GM10847 (cell line): ENCODE results near the gene PRRT1B.

Source experiments
- POLR2A ChIP-seq: IDR thresholded peaks from 2 replicates; pipeline ENCODE4 v1.6.1; 2011; ENCODE audit not compliant: insufficient read length; ENCODE audit errors: extremely low read depth

Gene PRRT1B

DNA sequence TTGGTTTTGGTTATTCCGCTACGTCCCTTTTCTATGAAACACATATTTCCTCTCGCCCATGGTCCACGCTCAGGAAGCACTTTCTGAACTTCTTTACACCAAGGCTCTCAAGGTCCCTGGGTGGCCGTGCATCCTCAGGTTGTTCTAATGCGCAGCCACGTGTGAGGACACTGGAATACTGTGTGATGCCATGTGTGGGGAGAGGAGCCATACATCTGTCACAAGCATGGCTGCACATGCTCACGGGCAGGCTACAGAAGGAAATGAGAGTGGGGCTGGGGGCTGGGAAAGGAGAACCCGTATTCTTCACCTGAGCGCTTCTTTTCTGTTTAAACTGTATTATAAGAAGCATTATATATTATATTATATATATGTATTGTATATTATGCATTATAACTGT lies 36.7 kb downstream of the PRRT1B start:
- TF ChIP-seq POLR2A: no peak

DNA sequence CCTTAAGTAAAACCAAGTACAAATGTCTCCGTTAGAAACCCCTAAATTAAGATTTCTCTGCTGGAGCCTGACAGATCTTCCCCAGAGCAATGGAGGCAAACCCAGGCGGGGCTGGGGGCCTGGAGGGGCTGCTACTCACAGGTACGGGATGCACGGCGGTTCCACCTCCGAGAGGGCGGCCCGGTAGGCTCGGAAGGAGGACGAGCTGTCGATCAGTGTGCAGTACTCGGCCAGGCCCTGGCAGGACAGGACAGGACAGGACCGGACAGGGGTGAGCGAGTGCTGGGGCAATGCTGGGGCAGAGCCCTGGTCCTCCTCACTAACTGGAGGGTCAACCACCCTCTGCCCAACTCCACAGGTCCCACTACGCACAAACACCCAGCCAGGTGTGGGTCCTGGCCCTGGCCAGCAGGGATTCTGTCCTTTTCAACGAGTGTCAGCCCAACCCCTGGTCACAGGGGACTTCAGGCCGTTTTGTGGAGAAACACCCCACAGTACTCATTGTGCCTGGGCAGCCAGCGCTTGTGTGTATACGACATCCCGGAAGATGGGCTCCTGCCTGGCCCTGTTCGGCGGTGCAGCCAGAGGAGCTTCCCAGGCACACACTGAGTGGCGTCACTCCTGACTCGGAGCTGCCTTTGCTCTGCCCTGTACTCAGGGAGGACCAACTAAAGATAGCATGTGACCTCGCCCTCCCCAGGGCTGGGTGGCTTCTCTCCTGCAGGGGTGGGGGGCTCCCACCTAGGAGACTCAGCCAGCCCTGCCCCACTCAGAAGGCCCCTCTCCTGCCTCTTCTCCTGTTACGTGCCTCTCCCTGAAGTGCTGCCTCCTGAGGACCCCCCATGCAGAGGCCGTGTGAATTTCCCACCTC lies 37.4 kb downstream of the PRRT1B start:
- TF ChIP-seq POLR2A: peak; percentile 9

DNA sequence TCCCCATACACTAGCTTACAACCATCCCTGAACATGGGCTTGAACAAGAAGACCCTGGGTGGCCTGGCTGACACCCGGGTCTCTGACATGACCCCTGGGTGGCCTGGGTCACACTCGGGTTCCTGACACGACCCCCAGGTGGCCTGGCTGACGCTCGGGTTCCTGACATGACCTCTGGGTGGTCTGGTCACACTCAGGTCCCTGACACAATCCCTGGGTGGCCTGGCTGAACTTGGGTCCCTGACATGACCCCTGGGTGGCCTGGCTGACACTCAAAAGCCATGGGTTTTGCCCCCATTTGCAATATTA lies 38.0 kb downstream of the PRRT1B start:
- TF ChIP-seq POLR2A: no peak

DNA sequence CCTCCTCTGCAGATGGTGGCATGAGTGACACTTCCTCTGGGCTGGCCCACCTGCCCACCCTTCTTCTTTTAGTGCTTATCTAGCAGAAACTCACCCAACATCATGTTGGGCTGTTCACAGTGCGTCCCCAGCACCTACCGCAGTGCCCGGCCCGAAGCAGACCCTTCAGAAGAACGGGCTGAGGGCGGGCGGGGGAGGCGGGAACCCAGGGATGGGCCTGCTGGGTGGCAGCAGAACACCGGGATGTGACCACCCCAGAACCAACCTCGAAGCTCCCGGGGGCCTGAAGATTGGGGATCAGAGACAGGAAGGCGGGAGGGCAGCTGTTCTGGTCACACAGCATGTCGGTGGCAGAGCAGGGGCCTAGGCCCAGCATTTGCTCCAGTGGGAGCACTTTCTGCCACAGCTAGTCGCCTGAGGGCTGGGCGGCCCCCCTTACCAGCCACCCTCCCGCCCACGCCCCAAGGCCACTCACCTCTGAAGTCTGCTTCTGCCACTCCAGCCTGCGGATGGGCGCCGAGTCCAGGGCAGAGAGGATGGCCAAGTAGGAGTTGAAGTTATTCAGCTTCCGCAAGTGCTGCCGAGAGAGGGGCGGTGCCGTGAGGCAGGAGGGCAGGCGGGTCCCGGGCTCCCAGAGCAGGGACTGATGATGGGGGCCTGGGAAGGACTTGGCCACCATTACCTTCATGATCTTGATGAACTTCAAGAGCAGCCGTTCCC lies 38.7 kb downstream of the PRRT1B start:
- no peak for TF ChIP-seq POLR2A

DNA sequence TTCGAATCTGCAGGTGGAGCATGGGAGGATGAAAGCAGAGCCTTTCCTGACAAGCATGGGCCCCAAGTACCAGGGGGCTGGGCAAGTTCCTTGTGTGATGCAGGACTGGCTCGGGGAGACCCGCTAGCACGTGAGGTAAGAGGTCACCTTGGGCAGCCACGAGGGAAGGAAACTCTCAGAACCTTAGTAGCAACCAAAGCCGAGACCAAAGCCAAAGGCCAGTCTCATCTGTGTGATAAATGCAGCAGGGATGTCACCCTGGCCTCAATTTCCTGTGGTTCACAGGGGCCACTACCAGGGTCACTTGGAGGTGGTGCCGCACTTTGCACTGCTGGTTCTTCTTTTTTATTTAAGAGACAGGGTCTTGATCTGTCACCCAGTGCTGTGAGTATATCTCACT lies 39.5 kb downstream of the PRRT1B start:
- no peak for TF ChIP-seq POLR2A

DNA sequence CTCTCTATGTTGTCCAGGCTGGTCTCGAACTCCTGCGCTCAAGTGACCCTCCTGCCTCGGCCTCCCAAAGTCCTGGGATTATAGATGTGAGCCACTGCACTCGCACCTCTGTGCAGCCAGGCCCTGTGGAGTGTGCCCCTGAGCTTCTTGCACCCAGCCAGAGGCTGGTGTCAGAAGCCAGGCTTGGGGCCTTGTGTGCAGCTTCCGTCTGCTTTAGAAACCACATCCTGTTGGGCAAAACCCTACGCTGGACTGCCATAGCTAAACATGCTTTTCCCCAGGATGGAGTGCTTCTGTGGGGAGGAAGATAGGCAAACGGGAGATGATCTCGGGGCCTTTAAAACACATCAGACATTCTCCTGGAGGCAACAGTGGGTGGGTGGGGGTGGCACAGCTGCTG lies 40.1 kb downstream of the PRRT1B start:
- no peak for TF ChIP-seq POLR2A

DNA sequence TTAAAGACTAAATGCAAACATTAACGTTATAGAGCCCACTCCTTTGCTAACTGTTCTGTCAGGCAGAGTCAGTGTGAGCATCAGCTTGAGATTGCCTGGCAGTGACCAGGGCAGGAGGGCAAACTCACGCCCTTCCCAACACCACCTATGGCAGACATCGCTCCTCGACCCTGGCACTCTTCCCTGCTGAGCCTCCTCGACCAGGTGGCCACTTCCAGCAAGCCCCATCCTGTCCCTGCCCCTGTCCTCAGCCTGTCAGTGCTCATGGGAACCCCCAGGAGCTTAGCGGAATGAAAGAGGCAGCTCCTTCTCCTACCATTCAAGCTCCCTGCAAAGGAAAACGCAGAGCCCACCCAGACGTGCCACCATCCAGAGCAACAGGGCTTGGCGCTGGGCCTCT lies 42.0 kb downstream of the PRRT1B start:
- no peak for TF ChIP-seq POLR2A

DNA sequence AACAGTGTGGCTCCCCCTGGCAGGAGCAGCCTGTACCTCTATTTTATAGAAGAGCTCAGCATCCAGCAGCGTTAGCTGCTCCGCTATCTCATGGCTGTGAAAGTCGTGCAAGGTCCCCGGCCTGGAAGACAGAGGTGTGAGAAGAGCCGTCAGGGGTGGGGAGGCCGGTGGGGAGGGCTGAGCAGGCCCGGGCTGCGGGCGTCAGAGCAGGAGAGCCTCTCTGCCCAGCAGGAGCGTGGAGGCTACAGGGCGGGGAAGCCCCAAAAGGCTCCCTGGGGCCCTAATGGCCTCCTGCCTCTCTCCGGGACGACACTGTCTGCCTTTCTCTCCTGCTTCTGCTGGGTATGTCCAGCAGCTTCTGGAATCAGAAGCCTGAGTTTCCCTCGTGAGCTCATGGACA lies 42.6 kb downstream of the PRRT1B start:
- TF ChIP-seq POLR2A: no peak

DNA sequence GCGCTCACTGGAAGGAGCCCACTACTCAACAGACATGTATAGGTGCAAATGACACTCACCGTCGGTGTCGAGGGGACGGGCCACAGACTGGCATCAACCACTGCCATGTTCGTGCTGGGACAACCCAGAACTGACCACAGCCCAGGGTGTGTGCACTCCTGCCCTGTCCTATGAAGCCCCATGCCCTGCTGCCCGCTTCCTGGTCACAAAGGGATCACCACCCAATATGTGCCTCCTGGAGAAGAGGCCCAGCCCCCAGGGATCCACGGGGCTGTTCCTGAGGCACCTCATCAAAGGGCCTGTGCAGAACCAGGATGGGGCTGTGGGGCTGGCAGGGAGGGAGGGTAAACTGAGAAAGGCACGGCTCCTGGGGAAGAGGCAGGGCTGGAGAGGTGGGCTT lies 43.1 kb downstream of the PRRT1B start:
- no peak for TF ChIP-seq POLR2A

DNA sequence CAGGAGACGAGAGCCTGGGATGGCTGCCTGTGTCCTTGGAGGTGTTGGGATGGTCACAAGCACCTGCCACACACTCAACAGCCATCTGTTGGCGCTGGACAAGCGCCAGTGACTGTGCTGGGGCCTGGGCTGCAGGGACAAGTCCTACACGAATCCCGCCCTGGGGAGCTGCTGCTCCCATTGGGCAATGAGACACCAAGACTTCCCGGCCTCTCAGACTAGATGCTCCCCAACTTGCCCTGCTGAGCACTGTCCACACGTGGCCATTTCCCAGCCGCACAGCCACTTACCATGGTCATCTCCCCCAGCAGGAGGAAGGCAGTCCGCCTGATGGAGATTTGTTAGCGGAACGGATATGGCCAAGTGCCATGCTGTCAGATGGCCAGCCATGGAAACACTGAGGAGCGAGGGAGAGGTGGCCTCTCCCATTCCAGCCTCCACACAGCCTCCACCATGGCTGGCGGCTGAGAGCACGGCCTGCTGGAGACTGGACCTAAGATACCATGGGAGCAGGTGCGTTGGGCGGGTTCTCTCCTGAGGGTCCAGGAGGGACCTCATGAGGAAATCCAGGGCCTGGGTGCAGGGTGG lies 43.9 kb downstream of the PRRT1B start:
- no peak for TF ChIP-seq POLR2A

DNA sequence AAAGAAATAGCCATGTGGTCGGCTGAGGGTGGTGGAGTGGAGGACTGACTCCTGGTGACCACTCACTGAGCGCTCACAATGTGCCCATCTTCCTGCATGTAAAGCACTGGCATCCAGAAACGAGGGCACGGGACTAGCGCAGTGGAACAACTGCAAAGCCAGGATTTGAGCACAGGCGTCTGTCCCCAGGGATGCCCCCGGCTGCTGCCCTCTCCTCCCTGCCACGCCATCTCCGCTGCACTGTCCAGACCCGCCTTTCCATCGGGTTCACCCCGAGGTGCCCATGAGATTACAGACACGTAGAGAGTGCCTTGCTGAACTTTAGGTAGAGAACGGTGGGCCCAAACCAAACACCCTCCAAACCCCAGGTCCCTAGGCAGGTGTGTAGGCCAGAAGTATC lies 44.7 kb downstream of the PRRT1B start:
- TF ChIP-seq POLR2A: no peak

DNA sequence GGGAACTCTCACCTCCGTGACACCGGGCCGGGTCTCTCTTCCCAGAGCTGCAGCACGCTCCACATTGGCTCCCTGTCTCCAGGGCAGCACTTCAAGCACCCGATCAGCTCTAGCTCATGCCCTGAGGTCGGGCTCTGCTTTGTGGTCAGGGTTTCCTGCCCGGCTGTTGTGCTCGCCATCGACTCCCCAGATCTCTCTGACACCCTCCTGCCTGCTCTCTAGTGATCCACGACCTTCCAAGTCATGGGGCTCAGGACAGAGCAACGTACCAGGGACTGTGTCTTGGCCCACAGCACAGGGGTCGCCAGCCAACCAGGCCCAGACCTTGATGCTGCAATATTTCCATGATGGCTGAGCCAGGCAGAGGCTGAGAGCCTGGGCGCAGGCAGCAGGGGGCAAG lies 45.1 kb downstream of the PRRT1B start:
- TF ChIP-seq POLR2A: no peak

DNA sequence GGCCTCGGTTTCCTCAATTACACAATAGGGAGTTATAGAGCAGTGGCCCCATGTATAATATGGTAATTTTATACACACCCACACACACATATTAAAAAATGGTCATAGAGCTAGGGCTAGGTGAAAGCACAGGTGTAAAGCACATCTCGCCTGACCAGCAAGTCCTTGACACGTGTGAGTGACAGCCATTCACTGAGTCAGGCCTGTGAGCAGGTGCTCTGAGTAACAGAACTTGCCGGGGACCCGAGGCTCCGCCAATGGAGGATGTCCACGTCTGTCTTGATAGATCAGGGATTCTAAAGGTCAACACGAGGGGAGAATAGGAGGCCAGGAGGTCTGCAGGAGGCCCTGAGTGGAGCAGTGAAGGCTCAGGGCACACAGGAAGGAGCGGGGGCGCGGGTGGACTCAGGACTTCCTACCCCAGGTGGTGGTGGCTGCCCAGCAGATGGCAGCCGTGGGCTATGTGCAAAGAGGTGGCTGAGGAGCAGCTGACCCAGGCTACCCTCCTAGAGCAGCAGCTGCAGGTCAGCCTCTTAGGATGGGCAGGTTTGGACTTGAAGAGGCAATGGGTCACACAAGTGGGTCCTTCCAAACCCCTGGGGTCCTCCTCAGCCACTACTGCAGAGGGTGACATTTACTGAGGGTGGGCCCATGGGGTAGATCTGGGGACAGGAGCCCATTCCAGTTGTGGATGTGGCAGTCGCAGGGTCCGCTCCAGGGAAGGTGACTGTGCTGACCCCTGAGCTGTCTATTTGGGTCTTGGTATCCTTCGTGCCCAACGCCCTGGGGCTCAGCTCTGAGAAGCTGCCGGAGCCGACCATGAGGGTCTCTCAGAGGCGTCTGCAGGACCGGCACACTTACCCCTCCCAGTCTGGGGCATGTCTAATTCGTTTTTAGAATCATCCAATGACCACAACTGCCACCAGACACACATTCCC lies 45.9 kb downstream of the PRRT1B start:
- no peak for TF ChIP-seq POLR2A

DNA sequence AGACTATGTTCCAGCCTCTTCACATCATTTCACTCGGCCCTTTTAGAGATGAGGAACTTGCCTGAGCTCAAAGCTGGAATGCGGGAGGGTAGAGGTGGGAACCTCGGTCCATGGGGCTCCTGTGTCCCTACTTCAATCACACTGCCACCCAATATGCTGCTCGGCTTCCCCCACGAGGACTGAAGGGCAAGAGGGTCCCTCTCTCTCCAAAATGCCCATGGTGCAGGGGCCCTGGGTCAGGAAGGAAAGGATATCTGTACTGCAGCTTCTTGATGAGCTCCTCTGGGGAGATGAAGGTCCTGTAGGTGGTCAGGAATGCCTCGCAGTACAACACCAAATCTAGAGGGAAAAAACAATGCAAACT lies 46.5 kb downstream of the PRRT1B start:
- TF ChIP-seq POLR2A: no peak

DNA sequence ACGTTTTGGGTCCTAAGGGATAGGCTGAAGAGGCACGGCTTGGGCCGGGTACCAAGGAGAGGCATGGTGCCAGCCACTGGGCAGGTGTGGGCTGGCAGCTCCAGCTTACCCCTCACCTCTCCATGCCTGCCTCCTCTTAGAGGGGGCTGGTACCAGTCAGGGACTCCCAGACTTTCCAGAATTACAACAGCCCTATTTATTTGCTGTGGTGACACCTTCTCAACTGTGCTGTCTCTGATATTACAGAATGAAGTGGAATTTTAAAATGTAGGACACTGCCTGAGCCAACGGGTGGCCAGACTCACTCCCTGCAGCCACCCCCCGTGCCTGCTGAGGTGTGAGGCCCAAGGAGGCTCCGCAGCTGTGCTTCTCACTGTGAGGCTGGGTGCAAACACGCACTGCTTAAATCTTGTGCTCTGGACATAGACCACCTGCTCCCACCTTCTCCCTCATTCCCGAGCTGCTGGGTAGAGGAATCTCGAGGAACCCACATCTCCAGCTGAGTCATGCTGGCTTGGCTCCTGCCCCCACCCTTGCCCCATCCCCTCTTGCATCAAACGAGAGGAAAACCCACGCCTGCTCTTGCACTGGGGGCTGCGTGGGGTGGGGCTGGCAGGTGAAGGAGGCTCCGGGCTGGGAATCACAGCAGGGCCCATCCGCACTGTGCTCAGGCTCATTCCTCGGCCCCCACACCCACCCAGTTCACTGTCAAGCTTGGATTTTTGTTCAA lies 47.9 kb downstream of the PRRT1B start:
- TF ChIP-seq POLR2A: no peak
